Ramos (cell line): Measurements from ENCODE around the gene MRPS6.

Source experiments
- in situ Hi-C: fragments of 300-500 bp; cut with MboI; formaldehyde crosslinking; loops from one replicate; pipeline ENCODE4 v1.14.3; 2022; ENCODE audit warnings: low sequenced_read_pairs; ENCODE audit not compliant: unreplicated experiment

Gene MRPS6

GRCh38 chr21:34094949-34095348 is 21.6 kb downstream of the MRPS6 start:
- in situ Hi-C loops: no loop called here

DNA sequence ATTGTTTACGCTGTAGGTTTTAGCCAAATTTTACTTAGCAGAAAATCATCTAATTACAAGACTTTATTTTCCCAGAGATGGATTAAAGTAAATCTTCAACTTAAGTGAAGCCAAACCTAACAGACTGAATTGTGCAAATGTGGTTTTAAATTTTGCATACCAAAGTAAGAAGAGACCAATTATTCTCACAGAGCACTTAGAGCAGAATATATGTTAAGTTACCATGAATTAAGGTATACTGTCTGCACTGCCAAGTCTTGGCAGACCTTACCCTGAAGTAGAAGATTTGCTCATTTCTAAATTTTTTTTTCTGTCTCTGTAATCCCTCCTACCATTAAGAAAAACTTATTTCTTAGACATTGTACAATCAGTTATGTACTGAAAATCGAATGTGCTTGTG is 24.1 kb downstream of the MRPS6 start:
- in situ Hi-C loops: no loop called here

DNA sequence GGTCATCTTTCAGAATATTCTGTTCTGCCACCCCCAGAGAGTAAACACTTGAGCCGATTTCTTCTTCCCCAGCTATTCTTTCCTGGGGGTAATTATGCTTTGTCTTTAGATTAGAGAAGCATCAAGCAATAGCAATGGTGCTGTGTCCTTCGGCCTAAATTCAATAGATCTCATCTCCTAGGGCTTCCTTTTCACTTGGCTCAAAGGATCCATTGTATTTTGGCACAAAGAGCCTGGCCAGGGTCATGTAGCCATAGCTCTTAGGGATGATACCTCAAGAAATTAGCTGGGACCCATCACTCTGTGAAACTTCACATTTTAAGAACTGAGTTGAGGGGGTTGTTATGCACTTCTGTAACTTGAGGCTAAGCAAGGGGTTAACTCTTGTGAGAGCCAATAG is 27.0 kb downstream of the MRPS6 start:
- in situ Hi-C loops: no loop called here

DNA sequence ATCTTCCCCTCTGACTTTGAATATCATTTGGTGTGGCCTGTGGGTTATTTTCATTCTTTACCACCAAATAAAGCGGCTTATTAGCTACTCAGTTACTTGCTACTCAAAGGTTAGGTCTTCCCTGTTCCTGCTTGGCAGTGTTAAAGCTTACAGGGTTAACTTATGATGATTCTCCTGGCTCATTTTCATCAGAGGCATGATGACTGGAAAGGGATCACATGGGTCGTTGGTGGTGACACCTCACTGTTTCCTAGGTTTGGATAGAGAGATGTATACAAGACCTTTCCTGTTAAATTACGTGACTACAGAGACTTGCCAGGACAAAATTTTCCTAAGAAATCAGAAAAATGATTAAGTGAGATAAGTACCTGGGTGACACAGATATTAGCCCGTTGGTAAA is 27.4 kb downstream of the MRPS6 start:
- in situ Hi-C loops: no loop called here

GRCh38 chr21:34105947-34106541 is 32.7 kb downstream of the MRPS6 start:
- in situ Hi-C loops: no loop called here

DNA sequence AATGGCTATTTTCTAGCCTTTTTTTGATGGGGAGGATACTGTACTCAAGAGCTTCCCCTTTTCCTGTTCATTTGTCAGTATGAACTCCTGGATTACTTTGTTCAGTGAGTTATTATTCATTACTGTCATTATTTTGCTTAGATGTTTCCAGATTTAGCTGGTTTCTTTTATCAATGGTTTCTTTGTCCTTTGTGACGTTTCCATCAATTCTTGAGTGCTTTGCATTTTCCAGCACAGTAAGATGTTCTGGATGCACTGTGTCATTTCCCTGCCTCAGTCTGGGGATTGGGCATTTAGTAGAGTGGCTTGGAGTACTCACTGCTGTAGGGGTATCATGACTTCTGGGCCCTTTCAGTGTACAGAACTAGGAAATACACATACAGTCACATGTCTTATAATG is 34.2 kb downstream of the MRPS6 start:
- in situ Hi-C loops: no loop called here

DNA sequence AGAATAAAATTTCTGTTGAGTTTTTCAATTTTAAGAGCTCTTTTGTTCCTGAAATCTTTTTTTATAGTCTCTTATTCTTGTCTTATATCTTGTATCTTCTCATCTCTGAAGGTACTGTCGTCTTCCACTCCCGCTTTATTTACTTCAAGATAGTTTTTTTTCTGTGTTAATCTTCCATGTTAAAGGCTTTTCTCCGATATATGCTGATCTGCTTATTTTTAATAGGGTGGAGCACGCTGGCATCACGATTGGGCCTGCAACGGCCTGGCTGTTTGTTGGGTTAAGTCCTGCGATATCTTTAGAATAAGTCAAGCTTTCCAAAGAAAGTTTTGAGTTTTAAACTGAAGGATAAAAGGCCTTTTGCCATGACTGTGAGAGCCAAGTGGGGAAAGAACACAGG is 35.7 kb downstream of the MRPS6 start:
- in situ Hi-C loops: no loop called here

GRCh38 chr21:34110594-34111202 is 37.3 kb downstream of the MRPS6 start:
- in situ Hi-C loops: no loop called here

DNA sequence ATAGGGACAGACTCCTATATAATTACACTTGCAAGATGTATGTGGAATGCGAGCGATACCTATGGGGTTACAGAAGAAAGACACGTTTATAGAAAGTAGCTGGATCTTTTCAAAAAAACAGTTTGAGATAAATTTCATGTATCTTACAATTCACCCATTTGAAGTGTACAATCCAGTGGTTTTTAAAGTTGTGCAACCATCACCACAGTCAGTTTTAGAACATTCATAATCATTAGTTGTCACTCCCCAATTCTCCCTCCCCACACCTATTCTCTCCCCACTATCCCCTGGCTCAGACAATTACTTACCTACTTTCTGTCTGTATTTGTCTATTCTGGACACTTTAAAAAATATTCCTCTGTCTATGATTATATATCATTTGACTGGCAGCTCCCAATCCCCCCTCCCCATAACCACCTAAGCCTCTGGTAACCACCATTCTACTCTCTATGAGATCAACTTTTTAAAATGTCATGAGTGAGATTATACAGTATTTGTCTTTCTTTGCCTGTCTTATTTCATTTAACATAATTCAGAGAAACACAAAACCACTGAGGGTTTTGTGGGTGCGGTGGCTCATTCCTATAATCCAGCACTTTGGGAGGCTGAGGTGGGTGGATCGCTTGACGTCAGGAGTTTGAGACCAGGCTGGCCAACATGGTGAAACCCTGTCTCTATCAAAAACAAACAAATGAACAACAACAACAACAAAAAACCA is 39.1 kb downstream of the MRPS6 start:
- in situ Hi-C loops: no loop called here

DNA sequence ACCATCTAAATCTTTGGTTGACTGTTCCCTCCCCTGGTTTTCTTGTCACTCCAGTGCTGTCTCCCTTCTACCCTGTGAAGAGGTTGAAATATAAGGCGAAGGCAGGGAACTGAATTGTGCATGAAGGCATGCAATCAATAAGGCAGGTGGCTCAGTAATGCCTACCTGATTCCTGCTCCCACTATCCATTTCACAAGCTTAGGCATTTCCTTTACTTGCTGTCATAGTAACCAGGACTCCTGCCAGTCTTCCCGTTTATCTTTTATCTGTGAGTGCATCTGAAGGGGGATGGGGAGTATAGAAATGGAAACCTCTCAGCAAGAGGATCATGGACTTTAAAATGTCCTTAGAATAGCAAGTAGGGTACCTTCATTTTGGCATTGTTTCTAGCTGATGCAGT is 40.5 kb downstream of the MRPS6 start:
- in situ Hi-C loops: no loop called here

- in situ Hi-C loops: no loop called here
Measured at GRCh38 chr21:34115160-34115559, 41.8 kb downstream of the MRPS6 start.

DNA sequence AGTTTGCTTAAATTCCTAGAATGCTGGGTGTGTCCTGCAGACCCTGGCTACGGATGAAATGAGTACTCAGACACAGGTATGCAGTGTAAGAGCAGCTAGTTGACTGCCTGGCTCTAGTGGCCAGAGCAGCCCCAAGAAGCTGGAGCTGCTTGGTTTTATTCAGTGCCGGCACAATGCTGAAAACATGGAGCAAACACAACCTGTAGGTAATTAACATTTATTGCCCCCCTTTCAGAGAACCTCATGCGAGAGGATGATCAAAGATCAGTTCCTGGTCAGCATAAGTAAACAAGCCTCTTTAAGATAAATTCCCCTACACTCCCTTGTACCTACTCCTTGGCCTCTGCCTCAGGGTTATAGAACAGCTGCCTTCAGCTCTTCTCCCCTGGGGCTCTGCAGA is 43.2 kb downstream of the MRPS6 start:
- in situ Hi-C loops: no loop called here

DNA sequence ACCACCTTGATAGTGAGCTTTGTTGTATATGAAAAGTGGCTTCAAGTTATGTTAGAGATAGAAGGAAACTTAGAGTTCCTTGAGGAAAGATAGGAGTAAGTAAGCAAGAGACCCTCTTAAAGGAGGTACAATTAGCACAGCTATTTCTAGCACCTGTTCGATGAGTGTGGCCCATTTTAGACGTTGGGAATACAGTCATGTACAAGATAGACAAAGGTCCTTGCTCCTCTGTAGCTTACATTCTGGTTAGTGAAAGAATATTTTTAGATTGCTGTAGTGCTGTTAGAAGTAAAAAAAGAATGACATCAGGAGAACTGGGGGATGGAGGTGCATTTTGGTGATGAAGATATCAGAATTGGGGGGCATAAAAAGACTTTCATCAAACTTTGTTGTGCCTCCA is 47.5 kb downstream of the MRPS6 start:
- in situ Hi-C loops: no loop called here

- in situ Hi-C loops: no loop called here
Measured at GRCh38 chr21:34122047-34122446, 48.7 kb downstream of the MRPS6 start.

GRCh38 chr21:34123609-34124008 is 50.2 kb downstream of the MRPS6 start:
- in situ Hi-C loops: no loop called here

DNA sequence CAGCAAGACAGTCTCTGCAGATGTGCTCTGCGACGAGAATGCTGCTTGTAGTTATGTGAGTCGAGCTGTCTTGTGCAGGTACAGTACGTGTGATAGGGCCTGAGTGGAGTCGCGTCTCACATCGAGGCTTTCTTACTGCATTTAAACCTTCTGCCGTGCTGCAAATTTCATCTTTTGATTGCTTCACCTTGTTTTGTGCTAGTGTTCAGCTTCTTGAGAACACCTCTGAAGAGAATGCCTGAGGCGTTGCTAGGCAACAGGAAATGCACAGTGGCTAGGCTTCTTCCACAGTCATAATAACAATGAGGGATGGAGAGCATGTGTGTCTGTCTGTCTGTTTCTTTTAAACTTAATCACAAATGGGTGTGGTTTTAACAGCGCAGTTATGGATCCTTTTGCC is 52.9 kb downstream of the MRPS6 start:
- in situ Hi-C loops: no loop called here

- in situ Hi-C loops: no loop called here
Measured at GRCh38 chr21:34126691-34127090, 53.3 kb downstream of the MRPS6 start.

DNA sequence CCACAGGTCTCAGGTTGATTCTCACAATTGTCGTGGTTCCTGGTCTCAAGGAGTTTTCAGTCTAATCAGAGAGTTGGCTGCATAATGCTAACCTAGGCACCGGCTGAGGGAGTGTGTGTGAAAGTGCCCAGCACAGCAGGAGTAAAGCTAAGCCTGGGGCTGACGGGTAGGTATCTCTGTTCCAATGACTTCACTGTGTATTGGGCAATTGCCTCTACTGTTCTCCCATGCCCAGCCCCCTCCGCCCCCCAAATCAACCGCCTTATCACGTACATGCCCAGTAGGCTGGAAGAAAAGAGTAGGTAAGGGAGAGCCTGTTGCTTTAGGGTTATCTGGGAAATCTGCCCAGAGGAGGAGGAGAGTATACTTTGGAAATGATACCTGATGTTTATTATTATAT is 54.7 kb downstream of the MRPS6 start:
- in situ Hi-C loops: no loop called here

DNA sequence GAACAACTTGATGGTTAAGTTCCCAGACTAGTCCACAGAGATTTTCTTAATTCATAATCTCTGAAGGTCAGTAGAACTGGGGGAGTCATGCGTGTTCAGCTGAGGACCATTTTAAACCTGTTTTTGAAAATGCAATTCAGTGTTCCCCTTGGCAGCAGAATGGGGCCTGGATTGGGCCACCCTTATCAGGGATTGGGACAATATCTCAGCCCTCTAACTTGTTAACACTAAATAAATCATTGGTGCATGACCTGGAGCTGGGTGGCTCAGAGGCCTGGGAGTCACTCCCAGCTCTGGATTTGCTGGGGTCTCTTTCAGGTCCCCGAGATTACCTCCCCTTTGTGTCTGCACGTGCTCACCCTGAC is 55.3 kb downstream of the MRPS6 start:
- in situ Hi-C loops: no loop called here

DNA sequence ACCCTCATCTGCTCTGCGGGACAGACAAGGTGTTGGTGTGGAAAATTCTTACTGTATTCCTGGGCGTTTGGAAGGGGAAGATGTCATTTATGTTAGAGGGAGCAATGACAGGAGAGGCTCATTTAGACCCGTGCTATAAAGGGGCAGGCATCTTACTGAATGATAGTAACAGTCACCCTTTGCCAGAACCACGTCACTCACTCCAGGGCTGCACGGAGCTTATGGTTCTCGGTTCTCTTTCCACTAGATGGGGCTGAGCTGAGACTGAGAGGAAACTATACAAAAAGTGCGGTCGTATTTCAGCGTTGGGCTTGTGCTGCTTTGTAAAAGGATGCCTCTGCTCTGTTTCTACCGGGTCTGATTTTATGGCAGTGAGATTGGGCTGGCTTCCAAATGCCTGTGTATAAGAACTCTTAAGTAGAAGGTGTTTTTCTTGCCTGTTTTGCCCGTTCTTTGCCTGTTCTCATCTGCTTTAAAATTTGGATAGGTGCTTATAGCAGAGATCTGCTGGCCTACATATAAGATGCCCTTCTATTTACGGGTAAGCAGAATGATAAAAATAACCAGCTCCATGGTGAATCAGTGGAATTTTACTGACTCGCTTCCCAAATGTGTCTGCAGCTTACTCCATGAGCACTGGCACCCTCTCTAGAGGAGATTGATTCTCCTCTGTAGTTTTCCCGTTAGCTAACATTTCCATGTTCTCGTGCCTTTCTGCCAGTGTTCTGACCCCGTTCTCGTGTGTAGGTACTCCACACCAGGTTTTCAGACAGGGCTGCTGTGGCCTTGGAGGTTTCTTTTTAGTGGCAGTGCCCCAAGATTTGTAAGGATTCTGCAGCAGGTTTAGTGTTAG is 55.9 kb downstream of the MRPS6 start:
- in situ Hi-C loops: no loop called here
